GM13977 (cell line): ENCODE data around the gene ATG5.

Experiments used
- DNase-seq: peaks from one replicate; pipeline ENCODE4 v3.0.0; 2012; ENCODE audit warnings: low spot score
- CTCF ChIP-seq: IDR thresholded peaks from 2 replicates; pipeline ENCODE4 v1.5.1; 2012; ENCODE audit warnings: mild to moderate bottlenecking, control low read depth; ENCODE audit not compliant: insufficient read depth; ENCODE audit errors: extremely low read depth, missing control alignments
- in situ Hi-C: fragments of 300-500 bp; cut with MboI; formaldehyde crosslinking; loops from one replicate; pipeline ENCODE4 v1.12.0; 2022; ENCODE audit warnings: low sequenced_read_pairs, low pct_unique_long_range_greater_than_20kb, mixed read lengths, inconsistent platforms; ENCODE audit not compliant: unreplicated experiment

The ATG5 gene

GRCh38 chr6:106360989-106361430 is 35.5 kb upstream of the ATG5 start:
- DNase-seq: peak; percentile 65
- no peak for TF ChIP-seq CTCF
- in situ Hi-C loops: no loop called here

GRCh38 chr6:106360410-106360988 is 34.9 kb upstream of the ATG5 start, which contains the start of gene CRYBG1:
Gene CRYBG1, plus strand, starts transcription at chr6:106360717. Its CDS starts 192 bp downstream, at chr6:106360909.
- in situ Hi-C loops: no loop called here
- peak; percentile 85 for TF ChIP-seq CTCF
- peak; percentile 83 for DNase-seq

GRCh38 chr6:106359959-106360409 is 34.4 kb upstream of the ATG5 start:
- DNase-seq: no peak
- in situ Hi-C loops: no loop called here
- no peak for TF ChIP-seq CTCF

DNA sequence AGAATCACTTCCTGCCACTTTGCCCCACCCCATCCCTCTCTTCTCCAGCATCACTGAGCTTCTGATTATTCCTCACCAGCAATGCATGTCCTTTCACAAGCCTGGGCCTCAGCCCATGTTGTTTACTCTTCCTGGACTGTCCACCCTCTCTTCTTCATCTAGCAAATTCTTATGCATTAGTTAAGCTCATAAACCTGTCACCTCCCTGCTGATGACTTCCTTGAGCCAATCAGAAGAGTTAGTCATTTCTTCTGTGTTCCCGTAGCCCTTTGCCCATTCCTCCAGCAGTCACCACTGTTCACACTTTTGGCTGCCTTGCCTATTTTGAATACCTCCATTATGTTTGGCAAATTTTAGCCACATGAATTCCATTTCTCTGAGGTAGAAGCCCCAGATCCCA is 30.8 kb upstream of the ATG5 start:
- in situ Hi-C loops: no loop called here
- TF ChIP-seq CTCF: no peak
- no peak for DNase-seq

DNA sequence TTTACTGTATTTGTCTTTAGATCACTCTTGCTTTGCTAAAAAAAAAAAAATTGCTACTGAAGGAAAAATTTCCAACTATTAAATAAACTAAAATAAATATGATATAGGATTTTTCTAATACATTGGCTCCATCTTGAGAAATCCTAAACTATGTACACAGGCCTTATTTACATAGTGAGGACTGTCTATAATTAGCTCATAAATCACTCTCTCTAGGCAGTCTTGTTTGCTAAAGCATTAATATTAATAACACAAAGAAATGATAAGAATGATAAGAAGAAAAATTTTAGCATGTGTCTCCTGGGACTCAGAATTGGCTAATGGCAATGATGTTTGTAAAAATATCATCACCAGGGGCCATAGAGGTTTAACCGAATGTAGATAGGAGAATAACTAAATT is 21.7 kb upstream of the ATG5 start:
- in situ Hi-C loops: loop anchor here (10.0 to 25.0 kb wide), 2 partner anchors 218 to 640 kb away; no protein-coding TSS in a partner anchor
- no peak for TF ChIP-seq CTCF

DNA sequence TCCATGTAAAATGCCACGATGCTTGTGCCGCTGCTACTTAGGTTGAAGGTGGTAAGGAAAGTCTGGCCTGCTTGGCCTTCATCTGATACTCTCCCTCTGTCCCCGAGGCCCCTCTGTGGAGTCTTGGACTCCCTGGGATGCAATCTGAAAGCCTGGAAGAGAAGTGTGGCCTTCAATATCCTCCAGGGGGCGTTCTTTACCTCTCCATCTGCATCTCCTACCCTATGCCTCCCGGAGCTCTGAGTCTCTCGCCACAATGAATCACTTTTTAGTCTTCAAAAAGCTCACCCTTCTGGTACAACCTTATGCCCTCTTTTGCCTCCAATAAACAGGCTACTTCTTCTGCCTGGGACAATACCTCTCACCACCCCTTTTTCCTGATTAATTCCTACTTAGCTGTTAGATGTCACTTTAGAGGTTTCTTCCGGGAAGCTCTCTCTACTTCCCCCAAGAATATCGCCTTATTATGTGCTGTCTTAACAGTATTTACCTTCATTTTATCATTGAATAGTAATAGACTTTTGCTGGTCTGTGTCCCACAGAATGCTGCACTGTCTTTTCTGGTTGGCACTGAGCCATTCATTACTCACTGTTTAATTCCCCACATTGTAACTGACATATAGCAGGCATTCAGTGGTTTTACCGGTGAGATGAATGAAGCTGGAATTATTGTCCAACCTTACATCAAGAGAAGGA is 13.9 kb upstream of the ATG5 start:
- DNase-seq: peak; percentile 56
- TF ChIP-seq CTCF: peak; percentile 61
- in situ Hi-C loops: loop anchor here (10.0 to 25.0 kb wide), 2 partner anchors 225 to 648 kb away; no protein-coding TSS in a partner anchor

More for the DNA sequence above, 21.7 kb upstream of the ATG5 start:
- DNase-seq: no peak
